ENCODE results near the gene EMSY.

Gene EMSY

DNA sequence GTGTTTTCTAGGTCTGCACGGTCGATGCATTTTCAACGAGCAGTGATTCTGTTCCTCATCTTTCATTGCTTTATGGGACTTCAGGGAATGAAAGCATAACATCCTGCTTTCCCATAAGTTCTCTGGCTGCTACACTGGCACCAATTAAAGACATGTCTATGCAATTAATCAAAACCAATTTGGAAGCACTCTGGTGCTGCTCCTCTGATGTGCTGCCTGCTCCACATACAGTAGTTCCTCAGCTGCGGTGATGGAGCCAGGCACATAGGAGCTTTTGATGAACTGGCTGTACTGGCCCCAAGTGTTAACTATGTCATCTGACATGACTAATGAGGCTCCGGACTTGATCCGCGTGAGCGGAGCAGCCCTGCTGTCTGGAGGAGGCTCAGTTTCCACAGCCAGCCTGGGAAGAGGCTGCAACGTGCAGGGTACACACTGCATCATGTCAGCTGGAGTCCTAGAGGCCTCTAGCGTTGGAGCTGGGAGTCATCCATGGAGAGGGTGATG lies 33.9 kb upstream of the EMSY start:
- no peak for DNase-seq (ENCODE audit: low read depth)
- no peak overlapping the region for H3K4me3 ChIP-seq (ENCODE audit: low read depth, low read length)
- TF ChIP-seq, protein P1, sequence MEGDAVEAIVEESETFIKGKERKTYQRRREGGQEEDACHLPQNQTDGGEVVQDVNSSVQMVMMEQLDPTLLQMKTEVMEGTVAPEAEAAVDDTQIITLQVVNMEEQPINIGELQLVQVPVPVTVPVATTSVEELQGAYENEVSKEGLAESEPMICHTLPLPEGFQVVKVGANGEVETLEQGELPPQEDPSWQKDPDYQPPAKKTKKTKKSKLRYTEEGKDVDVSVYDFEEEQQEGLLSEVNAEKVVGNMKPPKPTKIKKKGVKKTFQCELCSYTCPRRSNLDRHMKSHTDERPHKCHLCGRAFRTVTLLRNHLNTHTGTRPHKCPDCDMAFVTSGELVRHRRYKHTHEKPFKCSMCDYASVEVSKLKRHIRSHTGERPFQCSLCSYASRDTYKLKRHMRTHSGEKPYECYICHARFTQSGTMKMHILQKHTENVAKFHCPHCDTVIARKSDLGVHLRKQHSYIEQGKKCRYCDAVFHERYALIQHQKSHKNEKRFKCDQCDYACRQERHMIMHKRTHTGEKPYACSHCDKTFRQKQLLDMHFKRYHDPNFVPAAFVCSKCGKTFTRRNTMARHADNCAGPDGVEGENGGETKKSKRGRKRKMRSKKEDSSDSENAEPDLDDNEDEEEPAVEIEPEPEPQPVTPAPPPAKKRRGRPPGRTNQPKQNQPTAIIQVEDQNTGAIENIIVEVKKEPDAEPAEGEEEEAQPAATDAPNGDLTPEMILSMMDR (IDR thresholded peaks at IDR 0.05; ENCODE audit: insufficient read depth, low read depth, low read length, missing control alignments), result no peak

DNA sequence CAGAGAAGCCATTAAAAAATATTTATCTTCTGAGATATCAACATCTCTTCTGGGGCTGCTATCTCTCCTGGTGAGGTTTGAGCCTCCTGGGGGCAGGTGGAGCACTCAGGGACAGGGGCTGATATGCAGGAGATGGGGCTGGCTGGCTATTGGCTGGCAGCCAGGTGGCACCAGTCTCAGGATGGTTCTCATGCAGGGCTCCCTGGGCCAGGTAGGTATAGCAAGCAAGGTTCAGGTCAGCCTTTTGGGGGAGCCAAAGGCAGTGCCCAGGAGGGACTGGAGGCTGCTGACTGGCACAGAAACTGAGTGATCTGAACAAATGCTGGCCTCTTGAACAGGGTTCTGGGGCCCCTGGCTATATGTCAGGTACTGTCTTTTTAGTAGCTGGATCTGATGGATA lies 29.7 kb upstream of the EMSY start:
- H3K4me3 ChIP-seq (ENCODE audit: low read depth, low read length), result no peak overlapping the region
- no peak for DNase-seq (ENCODE audit: low read depth)
- TF ChIP-seq, protein P1 (IDR thresholded peaks at IDR 0.05; ENCODE audit: insufficient read depth, low read depth, low read length, missing control alignments), result no peak

DNA sequence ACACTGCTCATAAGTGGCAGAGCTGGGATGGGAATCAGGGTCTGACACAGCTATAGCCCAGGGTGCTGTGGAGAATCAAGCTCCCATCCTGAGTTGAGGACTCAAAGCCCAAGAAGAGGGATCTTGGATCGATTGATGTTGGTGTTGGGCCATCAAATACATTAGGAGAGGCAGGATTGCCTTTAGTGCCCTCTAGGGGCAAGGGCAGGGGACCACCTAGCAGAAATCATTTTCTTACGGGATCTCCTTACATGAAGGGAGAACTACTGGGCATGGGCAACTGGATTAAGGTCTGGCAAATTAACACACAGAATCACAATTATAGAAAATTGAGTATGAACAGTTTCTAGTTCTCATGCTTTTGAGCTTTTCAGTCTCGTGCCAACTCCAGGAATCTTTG lies 24.9 kb upstream of the EMSY start:
- DNase-seq (ENCODE audit: low read depth), result peak; percentile 33
- H3K4me3 ChIP-seq (ENCODE audit: low read depth, low read length), result no peak overlapping the region
- TF ChIP-seq, protein P1 (IDR thresholded peaks at IDR 0.05; ENCODE audit: insufficient read depth, low read depth, low read length, missing control alignments), result peak; percentile 60

DNA sequence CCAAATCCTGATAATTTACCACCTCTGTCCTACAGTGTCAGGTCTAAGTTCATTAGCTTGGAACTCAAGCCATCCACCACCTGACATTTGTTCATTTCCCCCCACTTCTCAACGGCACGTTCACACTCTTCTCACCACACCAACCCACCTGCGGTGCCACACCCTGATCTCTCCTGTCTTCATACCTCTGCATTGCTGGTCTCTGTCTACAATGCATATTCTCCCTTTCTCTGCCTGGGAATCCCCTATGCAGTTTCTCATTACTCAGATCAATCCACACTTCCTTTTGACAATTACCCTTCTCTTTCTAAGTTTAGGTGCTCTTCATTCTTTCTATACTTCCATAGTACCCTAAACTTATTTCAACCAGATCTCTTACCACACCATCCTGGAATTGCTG lies 20.4 kb upstream of the EMSY start:
- TF ChIP-seq, protein P1 (IDR thresholded peaks at IDR 0.05; ENCODE audit: insufficient read depth, low read depth, low read length, missing control alignments), result no peak
- no peak overlapping the region for H3K4me3 ChIP-seq (ENCODE audit: low read depth, low read length)
- DNase-seq (ENCODE audit: low read depth), result peak; percentile 67

DNA sequence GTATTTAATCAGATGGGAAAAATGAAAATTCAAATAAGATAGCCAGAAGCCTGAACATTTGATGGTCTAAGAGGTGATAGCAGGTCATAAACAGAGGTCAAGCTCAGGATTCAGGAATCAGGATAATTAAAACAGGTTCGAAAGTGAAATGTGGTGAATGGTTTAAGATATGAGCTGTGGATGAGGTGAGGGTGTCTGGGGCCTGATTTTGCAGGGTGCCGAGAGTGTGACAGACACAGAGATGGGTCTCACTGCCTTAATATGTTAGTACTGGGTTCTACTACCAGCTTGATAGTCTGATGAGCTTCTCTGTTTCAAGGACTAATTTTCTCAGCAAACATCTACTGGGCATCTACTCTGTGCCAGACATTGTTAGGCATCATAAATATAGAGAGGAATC lies 19.9 kb upstream of the EMSY start:
- no peak overlapping the region for H3K4me3 ChIP-seq (ENCODE audit: low read depth, low read length)
- peak; percentile 24 for DNase-seq (ENCODE audit: low read depth)
- TF ChIP-seq, protein P1 (IDR thresholded peaks at IDR 0.05; ENCODE audit: insufficient read depth, low read depth, low read length, missing control alignments), result no peak

DNA sequence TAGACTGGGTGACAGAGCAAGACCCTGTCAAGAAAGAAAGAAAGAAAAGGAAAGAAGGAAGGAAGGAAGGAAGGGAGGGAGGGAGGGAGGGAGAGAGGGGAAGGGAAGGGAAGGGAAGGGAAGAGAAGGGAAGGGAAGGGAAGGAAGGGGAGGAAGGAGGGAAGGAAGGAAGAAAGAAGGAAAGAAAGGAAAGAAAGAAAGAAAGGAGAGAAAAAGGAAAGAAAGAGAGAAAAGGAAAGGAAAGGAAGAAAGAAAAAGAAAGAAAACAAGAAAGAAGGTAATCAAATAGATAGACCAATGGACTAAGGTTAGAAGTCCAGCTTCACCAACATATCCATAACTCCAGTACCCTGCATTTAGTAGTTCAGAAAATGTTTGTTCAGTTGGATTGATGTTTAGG lies 18.2 kb upstream of the EMSY start:
- TF ChIP-seq, protein P1 (IDR thresholded peaks at IDR 0.05; ENCODE audit: insufficient read depth, low read depth, low read length, missing control alignments), result no peak
- no peak overlapping the region for H3K4me3 ChIP-seq (ENCODE audit: low read depth, low read length)
- DNase-seq (ENCODE audit: low read depth), result no peak

DNA sequence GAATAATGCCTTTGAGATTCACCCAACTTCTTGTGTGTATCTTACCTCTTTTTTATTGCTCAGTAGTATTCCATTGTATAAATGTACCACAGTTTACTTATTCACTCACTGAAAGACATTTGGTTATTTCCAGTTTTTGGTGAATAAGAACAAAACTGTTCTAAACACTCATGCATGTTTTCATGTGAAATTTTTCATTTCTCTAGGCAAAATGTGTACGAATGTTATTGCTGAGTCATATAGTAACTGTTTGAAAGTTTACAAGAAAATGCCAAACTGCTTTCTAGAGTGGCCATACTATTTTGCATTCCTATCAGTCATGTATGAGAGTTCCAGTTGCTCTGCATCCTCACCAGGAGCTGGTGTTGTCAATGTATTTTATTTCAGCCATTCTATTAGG lies 8.8 kb upstream of the EMSY start:
- DNase-seq (ENCODE audit: low read depth), result peak; percentile 8
- TF ChIP-seq, protein P1 (IDR thresholded peaks at IDR 0.05; ENCODE audit: insufficient read depth, low read depth, low read length, missing control alignments), result no peak
- no peak overlapping the region for H3K4me3 ChIP-seq (ENCODE audit: low read depth, low read length)

Data from GM12865 (cell line).